Activated CD8-positive, alpha-beta memory T cell treated with anti-CD3 and anti-CD28 coated beads, Interleukin-2, amount 50 U/mL, for 1 hour (primary cell): Measurements from ENCODE around the gene PODN.

Experiments
- DNase-seq: peaks from one replicate; pipeline ENCODE4 v3.0.0-alpha.2; 2020; ENCODE audit errors: extremely low read depth

Gene PODN

GRCh38 chr1:53074313-53075154, 12.5 kb downstream of the PODN start:
- no peak for DNase-seq

- DNase-seq: no peak
Observed at GRCh38 chr1:53075206-53075605, 13.2 kb downstream of the PODN start.

GRCh38 chr1:53075761-53076163, 13.7 kb downstream of the PODN start:
- DNase-seq: no peak

- no peak for DNase-seq
Observed at GRCh38 chr1:53076165-53076564, 14.2 kb downstream of the PODN start.

GRCh38 chr1:53076721-53077598, 14.9 kb downstream of the PODN start:
- no peak for DNase-seq

- DNase-seq: no peak
Observed at GRCh38 chr1:53077599-53077965, 15.6 kb downstream of the PODN start.

- DNase-seq: no peak
Observed at GRCh38 chr1:53078333-53079101, 16.5 kb downstream of the PODN start.

GRCh38 chr1:53079251-53079650, 17.2 kb downstream of the PODN start:
- DNase-seq: no peak

GRCh38 chr1:53080041-53080440, 18.0 kb downstream of the PODN start:
- DNase-seq: no peak

- DNase-seq: no peak
Observed at GRCh38 chr1:53080769-53081168, 18.8 kb downstream of the PODN start.

- DNase-seq: no peak
Observed at GRCh38 chr1:53081384-53082066, 19.5 kb downstream of the PODN start.

GRCh38 chr1:53082826-53083455, 20.9 kb downstream of the PODN start:
- DNase-seq: no peak

- no peak for DNase-seq
Observed at GRCh38 chr1:53083636-53084588, 21.9 kb downstream of the PODN start.

GRCh38 chr1:53084589-53084971, 22.6 kb downstream of the PODN start:
- no peak for DNase-seq

GRCh38 chr1:53085405-53085804, 23.4 kb downstream of the PODN start:
- DNase-seq: no peak

- no peak for DNase-seq
Observed at GRCh38 chr1:53086491-53087070, 24.6 kb downstream of the PODN start.

GRCh38 chr1:53087332-53088285, 25.6 kb downstream of the PODN start:
- no peak for DNase-seq

GRCh38 chr1:53088616-53089300, 26.7 kb downstream of the PODN start:
- DNase-seq: no peak
